SK-N-SH treated with all-trans-retinoic acid at 6 μM for 48 hours (cell line): Measurements from ENCODE around the gene IER2.
A peak's percentile ranks its signal among the peaks of the same experiment; 100 is the strongest.

Experiments
- ARNTL ChIP-seq: fragments of 450-650 bp; formaldehyde crosslinking; IDR thresholded peaks from 2 replicates; pipeline ENCODE4 v1.5.0; 2020; ENCODE audit warnings: low read depth, mild to moderate bottlenecking, moderate library complexity, borderline replicate concordance
- CREB5 ChIP-seq: fragments of 250-450 bp; sonication (Bioruptor Pico); IDR thresholded peaks from 2 replicates; pipeline ENCODE4 v1.5.1; 2020; ENCODE audit warnings: low read depth, mild to moderate bottlenecking, moderate library complexity
- ESRRG ChIP-seq: fragments of 250-450 bp; sonication (Bioruptor Pico); IDR thresholded peaks from 2 replicates; pipeline ENCODE4 v1.6.1; 2021; ENCODE audit warnings: mild to moderate bottlenecking
- ISL1 ChIP-seq: fragments of 250-450 bp; sonication (Bioruptor Pico); IDR thresholded peaks from 2 replicates; pipeline ENCODE4 v2.1.2; 2022; ENCODE audit warnings: mild to moderate bottlenecking, moderate library complexity
- OSR1 ChIP-seq: fragments of 250-450 bp; sonication (Bioruptor Pico); IDR thresholded peaks from 2 replicates; pipeline ENCODE4 v1.8.0; 2022; ENCODE audit warnings: moderate library complexity, mild to moderate bottlenecking, inconsistent platforms
- PATZ1 ChIP-seq: fragments of 250-450 bp; sonication (Bioruptor Pico); IDR thresholded peaks from 2 replicates; pipeline ENCODE4 v1.8.0; 2020; ENCODE audit warnings: mild to moderate bottlenecking, moderate library complexity, borderline replicate concordance
- POU6F1 ChIP-seq: fragments of 250-450 bp; sonication (Bioruptor Pico); IDR thresholded peaks from 2 replicates; pipeline ENCODE4 v1.8.0; 2021; ENCODE audit warnings: low read depth, mild to moderate bottlenecking, moderate library complexity, borderline replicate concordance
- PPARA ChIP-seq: fragments of 250-450 bp; sonication (Bioruptor Pico); IDR thresholded peaks from 2 replicates; pipeline ENCODE4 v1.5.0; 2020; ENCODE audit warnings: mild to moderate bottlenecking, borderline replicate concordance
- RARB ChIP-seq: fragments of 250-450 bp; sonication (Bioruptor Pico); IDR thresholded peaks from 2 replicates; pipeline ENCODE4 v1.8.0; 2021; ENCODE audit warnings: mild to moderate bottlenecking, moderate library complexity
- TCF4 ChIP-seq: fragments of 250-450 bp; sonication (Bioruptor Pico); IDR thresholded peaks from 2 replicates; pipeline ENCODE4 v1.8.0; 2021; ENCODE audit warnings: mild to moderate bottlenecking, moderate library complexity, borderline replicate concordance
- TOX ChIP-seq: fragments of 250-450 bp; sonication (Bioruptor Pico); IDR thresholded peaks from 2 replicates; pipeline ENCODE4 v1.8.0; 2021; ENCODE audit warnings: mild to moderate bottlenecking, moderate library complexity, borderline replicate concordance
- TSHZ2 ChIP-seq: fragments of 250-450 bp; sonication (Bioruptor Pico); IDR thresholded peaks from 2 replicates; pipeline ENCODE4 v1.5.0; 2020; ENCODE audit warnings: mild to moderate bottlenecking, moderate library complexity
- ZFP30 ChIP-seq: fragments of 450-650 bp; formaldehyde crosslinking; IDR thresholded peaks from 2 replicates; pipeline ENCODE4 v1.5.0; 2022; ENCODE audit warnings: mild to moderate bottlenecking, moderate library complexity
- ZNF70 ChIP-seq: fragments of 450-650 bp; formaldehyde crosslinking; IDR thresholded peaks from 2 replicates; pipeline ENCODE4 v1.5.0; 2020; ENCODE audit warnings: mild to moderate bottlenecking, moderate library complexity

GRCh38 chr19:13162724-13163608, 12.8 kb downstream of the IER2 start:
- no peak for TF ChIP-seq RARB (CRISPR knock-in tag)
- no peak for TF ChIP-seq ZNF70
- TF ChIP-seq ZFP30 (CRISPR knock-in tag): no peak
- no peak for TF ChIP-seq PPARA
- TF ChIP-seq ESRRG (CRISPR knock-in tag): no peak
- no peak for TF ChIP-seq OSR1 (CRISPR knock-in tag)
- TF ChIP-seq PATZ1 (CRISPR knock-in tag): 0 out of 2 replicates have a peak, but pooled peaks have one; percentile 20
- no peak for TF ChIP-seq TSHZ2 (CRISPR knock-in tag)
- TF ChIP-seq TOX (CRISPR knock-in tag): no peak
- TF ChIP-seq POU6F1 (CRISPR knock-in tag): no peak
- TF ChIP-seq TCF4 (CRISPR knock-in tag): no peak
- no peak for TF ChIP-seq ARNTL (CRISPR knock-in tag)
- TF ChIP-seq CREB5 (CRISPR knock-in tag): no peak
- no peak for TF ChIP-seq ISL1 (CRISPR knock-in tag)
